ENCODE measurements around the gene MAGI2.

Gene MAGI2

GRCh38 chr7:78395298-78396036 is 1058.0 kb downstream of the MAGI2 start:
- no peak for DNase-seq

- no peak for DNase-seq
Observed at GRCh38 chr7:78389022-78389421, 1064.4 kb downstream of the MAGI2 start.

- no peak for DNase-seq
Observed at GRCh38 chr7:78386520-78386919, 1066.9 kb downstream of the MAGI2 start.

- no peak for DNase-seq
Observed at GRCh38 chr7:78383096-78383880, 1070.2 kb downstream of the MAGI2 start.

- DNase-seq, result no peak
Observed at GRCh38 chr7:78379148-78379547, 1074.3 kb downstream of the MAGI2 start.

- no peak for DNase-seq
Observed at GRCh38 chr7:78377532-78377931, 1075.9 kb downstream of the MAGI2 start.

- no peak for DNase-seq
Observed at GRCh38 chr7:78370936-78371335, 1082.5 kb downstream of the MAGI2 start.

DNA sequence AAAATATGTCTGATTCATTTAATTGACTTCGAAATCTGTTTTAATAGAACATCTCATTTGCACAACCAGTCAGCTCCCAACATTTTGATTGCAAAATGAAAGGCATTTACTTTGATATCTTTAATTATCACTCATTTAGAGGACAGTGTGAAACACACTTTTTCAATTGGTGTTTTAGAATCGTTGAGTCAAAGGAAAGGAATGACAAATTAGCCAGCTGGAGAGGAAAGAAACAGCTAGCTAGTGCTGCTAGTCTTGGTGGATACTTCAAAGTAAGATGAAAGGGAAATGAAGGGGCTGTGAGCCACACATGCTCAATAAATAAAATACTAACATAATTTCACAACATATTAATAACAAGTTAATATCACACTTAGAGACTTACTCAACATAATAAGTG is 1084.7 kb downstream of the MAGI2 start:
- DNase-seq, result no peak

GRCh38 chr7:78367280-78367773 is 1086.1 kb downstream of the MAGI2 start:
- no peak for DNase-seq

DNA sequence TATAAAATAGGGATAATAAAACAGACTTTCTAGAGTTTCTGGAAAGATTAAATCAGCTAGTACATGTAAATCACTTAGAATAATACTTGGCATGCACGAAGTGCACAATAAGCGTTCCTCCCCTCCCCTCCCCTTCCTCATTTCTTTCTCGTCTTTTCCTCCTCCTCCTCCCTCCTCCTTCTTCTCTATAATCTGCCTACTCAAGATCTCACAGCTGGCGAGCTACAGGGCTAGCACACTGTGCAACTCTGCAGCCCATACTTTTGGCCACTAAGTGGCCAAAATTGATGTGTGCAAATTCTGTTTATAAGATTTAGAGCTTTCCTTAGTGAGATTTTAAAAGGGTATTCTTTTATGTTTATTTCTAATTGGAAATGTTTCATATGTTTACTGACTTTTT is 1089.6 kb downstream of the MAGI2 start:
- DNase-seq, result no peak

GRCh38 chr7:78359836-78360235 is 1093.6 kb downstream of the MAGI2 start:
- no peak for DNase-seq

DNA sequence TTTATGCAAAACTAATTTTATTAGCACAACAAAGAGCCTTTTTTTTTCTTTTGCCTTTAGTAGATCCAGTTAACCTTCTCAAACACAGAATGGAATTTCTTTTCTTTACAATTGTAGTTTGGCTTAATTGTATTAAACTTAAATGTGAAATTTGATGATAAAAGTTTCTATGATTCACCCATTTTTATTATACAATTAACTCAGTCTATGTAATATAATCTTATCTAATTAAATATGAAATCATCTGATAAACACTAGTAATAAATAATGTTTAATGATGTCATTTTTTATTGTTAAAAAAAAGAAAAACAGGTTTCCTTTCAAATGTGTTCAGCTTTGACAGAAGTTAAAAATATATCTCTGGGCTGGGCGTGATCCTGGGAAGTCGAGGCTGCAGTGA is 1095.8 kb downstream of the MAGI2 start:
- DNase-seq, result no peak

GRCh38 chr7:78355834-78356233 is 1097.6 kb downstream of the MAGI2 start:
- DNase-seq, result no peak

DNA sequence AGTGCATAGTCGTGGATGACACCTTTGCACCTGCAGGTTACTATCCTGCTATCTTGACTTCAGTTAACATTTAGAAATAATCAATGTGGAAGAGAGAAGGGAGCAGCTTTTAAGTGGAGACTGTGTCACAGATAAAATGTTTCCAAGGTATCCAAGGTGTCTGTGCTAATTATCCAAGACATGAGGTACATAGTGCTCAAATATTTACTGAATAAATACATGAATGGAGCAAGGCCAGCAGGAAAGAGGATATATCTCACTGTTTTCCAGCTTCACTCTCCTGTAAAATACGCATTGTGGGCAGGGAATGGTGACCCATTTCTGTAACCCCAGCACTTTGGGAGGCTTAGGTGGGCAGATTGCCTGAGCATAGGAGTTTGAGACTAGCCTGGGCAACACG is 1102.5 kb downstream of the MAGI2 start:
- DNase-seq, result no peak

GRCh38 chr7:78350391-78350790 is 1103.1 kb downstream of the MAGI2 start:
- DNase-seq, result no peak

GRCh38 chr7:78346827-78347226 is 1106.6 kb downstream of the MAGI2 start:
- no peak for DNase-seq

DNA sequence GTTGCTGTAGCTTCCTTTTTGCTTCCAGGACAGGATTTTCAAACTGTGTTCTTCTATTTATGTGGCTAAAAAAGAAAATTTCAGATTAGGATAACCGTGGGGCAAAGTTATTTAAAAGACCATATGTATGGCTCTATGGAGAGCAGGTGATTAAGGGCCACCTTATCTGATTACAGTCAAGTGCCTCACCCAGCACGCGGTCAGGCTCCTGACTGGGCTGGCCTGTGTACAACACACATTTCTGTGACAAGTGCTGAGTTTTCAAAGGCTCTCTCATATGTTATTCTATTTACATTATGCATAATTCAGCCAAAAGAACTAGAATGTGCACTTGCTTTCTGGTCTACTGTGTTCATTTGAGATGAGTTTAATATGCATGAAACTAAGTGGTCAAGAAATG is 1107.5 kb downstream of the MAGI2 start:
- DNase-seq, result no peak

GRCh38 chr7:78345293-78345911 is 1108.1 kb downstream of the MAGI2 start:
- DNase-seq, result no peak

DNA sequence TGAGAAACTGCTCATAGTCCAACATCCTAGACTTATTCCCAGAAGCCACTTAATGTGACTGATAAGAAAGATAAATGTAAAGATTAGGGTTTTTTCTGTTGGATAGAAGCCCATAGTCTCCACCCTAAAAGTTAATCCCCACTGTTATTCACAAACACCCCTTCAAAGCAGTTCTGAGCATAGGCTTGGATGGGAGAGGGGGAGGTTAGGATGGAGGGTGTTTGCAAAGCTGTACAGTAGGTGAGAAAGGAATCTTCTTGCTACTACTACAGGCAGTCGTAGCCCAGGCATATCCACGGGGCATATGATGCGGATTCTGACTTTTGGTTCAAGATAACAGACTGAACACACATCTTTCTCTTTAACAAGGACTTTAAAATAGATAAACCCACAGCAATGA is 1119.0 kb downstream of the MAGI2 start:
- DNase-seq, result no peak

- no peak for DNase-seq
Observed at GRCh38 chr7:78333530-78334425, 1119.7 kb downstream of the MAGI2 start.

GRCh38 chr7:78329001-78329655 is 1124.3 kb downstream of the MAGI2 start:
- DNase-seq, result no peak

- DNase-seq, result no peak
Observed at GRCh38 chr7:78327718-78328117, 1125.7 kb downstream of the MAGI2 start.

All from activated CD8-positive, alpha-beta memory T cell treated with anti-CD3 and anti-CD28 coated beads, Interleukin-2, amount 50 U/mL, for 4 hours (primary cell).